AG04450 (cell line): ENCODE results near the gene FOLR1. TPM values are rescaled to one million over a fixed set of nuclear protein-coding genes. Genes with fewer than 3 reads are reported as not detected.
A peak's percentile ranks its signal among the peaks of the same experiment; 100 is the strongest.

ENCODE experiments used
- CTCF ChIA-PET: fragments of 300-600, 350-600 bp; formaldehyde crosslinking; extraction: SDS; loops from one replicate; lab custom pipeline; 2022; ENCODE audit warnings: antibody characterized with exemption, inconsistent platforms; lab: Charles Lee
- POLR2A ChIA-PET: fragments of 350-600 bp; formaldehyde crosslinking; extraction: SDS; loops from one replicate; lab custom pipeline; 2021; ENCODE audit warnings: antibody characterized with exemption, inconsistent platforms; lab: Yijun Ruan, JAX
- DNase-seq: peaks from one replicate; pipeline ENCODE4 v3.0.0-alpha.2; 2011; ENCODE audit warnings: low read depth, low spot score
- H3K27ac ChIP-seq: one replicate; pipeline ENCODE4 v1.5.1; 2012; ENCODE audit warnings: low read depth, low read length, control low read depth
- H3K27me3 ChIP-seq: one replicate; pipeline ENCODE4 v1.6.0; 2012; ENCODE audit warnings: low read length; ENCODE audit not compliant: control insufficient read depth, insufficient read depth
- H3K4me3 ChIP-seq: 2 replicates; pipeline ENCODE4 v1.5.1; 2011; ENCODE audit warnings: mild to moderate bottlenecking, low read depth, low read length, control low read depth
- H3K9me3 ChIP-seq: 2 replicates; pipeline ENCODE4 v1.5.1; 2012; ENCODE audit warnings: low read length; ENCODE audit not compliant: control insufficient read depth, insufficient read depth
- CTCF ChIP-seq: IDR thresholded peaks from 2 replicates; pipeline ENCODE4 v1.5.1; 2011; ENCODE audit warnings: low read depth, low read length, control low read depth, inconsistent platforms
- polyA plus RNA-seq: library from polyadenylated mRNA; depleted of rRNA; stranded (reverse); fragments of >200 nt; gene quantifications from 2 replicates; pipeline ENCODE4 v1.2.3, GENCODE V29; 2011

FOLR1 gene
- polyA plus RNA-seq, 1 experiment = 0.19 TPM

- POLR2A ChIA-PET = no interaction called here
- DNase-seq = no peak
- CTCF ChIA-PET = no interaction called here
- H3K27ac ChIP-seq = no peak overlapping the region
- no peak for TF ChIP-seq CTCF
- H3K4me3 ChIP-seq = no peak overlapping the region
- H3K27me3 ChIP-seq = peaks cover 63% of the 10 kb centered on the region
- H3K9me3 ChIP-seq = peaks cover 10% of the 10 kb centered on the region; the same call in 1 of the 2 replicates
These were observed 50.2 kb downstream of the FOLR1 start for GRCh38 chr11:72242141-72242540.

DNA sequence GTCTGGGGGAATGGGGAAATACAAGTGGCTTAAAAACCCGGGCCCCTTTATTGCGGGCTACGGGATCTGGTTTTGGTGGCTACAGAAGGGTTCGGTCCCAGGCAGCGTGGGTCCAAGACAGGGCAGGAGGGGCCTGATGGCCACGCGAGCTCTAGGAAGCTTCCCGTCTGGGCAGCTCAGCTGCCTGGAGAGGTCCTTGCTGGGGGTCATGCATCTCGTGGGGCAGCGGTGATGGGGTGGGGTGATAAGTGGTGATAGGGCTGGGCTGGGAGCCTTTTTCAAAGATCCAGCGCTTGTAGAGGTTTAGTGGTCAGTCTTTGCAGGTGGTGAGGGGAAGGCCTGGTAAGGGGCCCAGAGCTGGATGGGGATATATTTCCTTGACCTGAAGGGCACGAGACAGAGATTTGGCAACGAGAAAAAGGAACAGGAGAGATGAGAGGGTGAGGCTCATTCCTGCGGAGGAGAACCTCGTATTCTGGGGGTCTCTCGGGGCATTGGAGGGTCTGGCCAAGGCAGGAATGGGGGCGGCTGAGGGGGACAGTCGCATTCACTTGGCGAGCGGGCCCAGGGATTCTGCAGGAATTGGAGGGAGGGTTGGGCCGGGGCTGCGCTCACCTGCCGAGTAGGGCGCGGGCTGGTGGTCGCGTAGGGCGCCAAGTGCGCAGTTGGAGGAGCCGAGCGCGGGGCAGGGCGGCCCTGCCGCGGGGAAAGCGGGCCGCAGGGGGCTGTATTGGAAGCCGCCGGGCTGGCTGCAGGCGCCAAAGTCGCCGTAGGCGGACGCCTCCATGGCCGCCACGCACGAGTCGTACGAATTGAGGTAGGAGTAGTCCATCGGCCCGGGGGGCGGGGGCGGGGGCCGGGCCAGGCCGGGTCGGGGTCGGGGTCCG lies 51.5 kb downstream of the FOLR1 start:
- no peak overlapping the region for H3K4me3 ChIP-seq
- H3K27me3 ChIP-seq = peaks cover 75% of the 10 kb centered on the region
- H3K27ac ChIP-seq = no peak overlapping the region
- CTCF ChIA-PET = interaction anchor here (2.7 kb wide), 1 partner anchor 188 kb away, joined by 12 read pairs; no protein-coding TSS in a partner anchor
- H3K9me3 ChIP-seq = peaks cover 10% of the 10 kb centered on the region; the same call in 1 of the 2 replicates
- no peak for DNase-seq
- POLR2A ChIA-PET = no interaction called here
- TF ChIP-seq CTCF = no peak

DNA sequence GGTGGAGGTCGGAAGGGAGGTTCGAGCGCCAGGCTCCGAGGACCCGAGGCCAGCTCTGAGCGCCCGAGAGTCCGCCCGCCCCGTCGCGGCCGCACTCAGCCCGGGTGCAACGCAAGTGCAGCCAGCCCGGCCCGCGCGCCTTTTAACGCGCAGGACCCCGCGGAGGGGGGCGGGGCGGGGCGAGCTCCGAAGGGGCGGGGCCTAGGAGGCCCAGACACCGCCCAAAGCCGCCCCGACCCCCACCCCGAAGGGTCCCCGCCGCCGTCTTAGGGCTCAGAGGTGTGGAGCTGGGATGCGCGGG lies 52.1 kb downstream of the FOLR1 start, which contains the start of gene PHOX2A:
Gene PHOX2A, minus strand, starts transcription at position 117 of the 301 bp plus-strand sequence. CDS start 172 bp downstream, outside the sequence.
- Histone ChIP-seq H3K4me3 (peak within 1 kb of the TSS; percentile 25), H3K27ac (no peak within 1 kb of the TSS), H3K27me3 (peaks cover 76% of the 10 kb centered on the region), H3K9me3 (peaks cover 10% of the 10 kb centered on the region; the same call in 1 of the 2 replicates)
- TF ChIP-seq CTCF = no peak
- CTCF ChIA-PET = interaction anchor here (2.7 kb wide), 1 partner anchor 187 kb away, joined by 12 read pairs; no protein-coding TSS in a partner anchor
- POLR2A ChIA-PET = no interaction called here
- no peak for DNase-seq

GRCh38 chr11:72244361-72245262 lies 52.7 kb downstream of the FOLR1 start:
- Histone ChIP-seq H3K4me3 (peak overlapping the region; percentile 25), H3K27me3 (peaks cover 79% of the 10 kb centered on the region)

More at GRCh38 chr11:72244361-72245262, 52.7 kb downstream of the FOLR1 start:
- ChIA-PET CTCF (interaction anchor here (0.6 to 2.7 kb wide), 4 partner anchors 169 to 219 kb away, joined by 3 to 12 read pairs (median 4); no protein-coding TSS in a partner anchor), POLR2A (no interaction called here)
- Histone ChIP-seq H3K9me3 (peaks cover 10% of the 10 kb centered on the region; the same call in 1 of the 2 replicates), H3K27ac (no peak overlapping the region)
- DNase-seq = no peak
- no peak for TF ChIP-seq CTCF
